Hepatocyte (in vitro differentiated cells): ENCODE data around the gene FBXW11. TPM values are rescaled to one million over a fixed set of nuclear protein-coding genes. Genes with fewer than 3 reads are reported as not detected.

Experiments
- DNase-seq: peaks from one replicate; pipeline ENCODE4 v3.0.0-alpha.2; 2016; ENCODE audit warnings: low spot score
- H2AFZ ChIP-seq: fragments of 200-600 bp; sonication (generic); 2 replicates; pipeline ENCODE4 v1.6.0; 2016; ENCODE audit warnings: antibody characterized with exemption, mild to moderate bottlenecking
- H3K27ac ChIP-seq: fragments of 200-600 bp; sonication (generic); 2 replicates; pipeline ENCODE4 v1.5.1; 2016; ENCODE audit warnings: mild to moderate bottlenecking
- H3K27me3 ChIP-seq: fragments of 200-600 bp; sonication (generic); 2 replicates; pipeline ENCODE4 v1.6.1; 2016
- H3K36me3 ChIP-seq: fragments of 200-600 bp; sonication (generic); replicated peaks from 2 replicates; pipeline ENCODE4 v1.5.1; 2016; ENCODE audit warnings: low read depth; ENCODE audit not compliant: insufficient read depth
- H3K4me1 ChIP-seq: fragments of 200-600 bp; sonication (generic); 2 replicates; pipeline ENCODE4 v1.5.1; 2016; ENCODE audit warnings: mild to moderate bottlenecking, moderate library complexity; ENCODE audit not compliant: insufficient read depth
- H3K4me2 ChIP-seq: fragments of 200-600 bp; sonication (generic); 2 replicates; pipeline ENCODE4 v1.6.0; 2016
- H3K4me3 ChIP-seq: fragments of 200-600 bp; sonication (generic); 2 replicates; pipeline ENCODE4 v1.5.1; 2016; ENCODE audit warnings: mild to moderate bottlenecking
- H3K79me2 ChIP-seq: fragments of 200-600 bp; sonication (generic); 2 replicates; pipeline ENCODE4 v1.6.0; 2017; ENCODE audit warnings: mild to moderate bottlenecking
- H3K9me2 ChIP-seq: fragments of 200-600 bp; sonication (generic); replicated peaks from 2 replicates; pipeline ENCODE4 v1.6.0; 2017; ENCODE audit warnings: mild to moderate bottlenecking; ENCODE audit not compliant: insufficient read depth
- H3K9me3 ChIP-seq: fragments of 200-600 bp; sonication (generic); 2 replicates; pipeline ENCODE4 v1.5.1; 2016; ENCODE audit warnings: low read depth, mild to moderate bottlenecking
- H4K20me1 ChIP-seq: fragments of 200-600 bp; sonication (generic); 2 replicates; pipeline ENCODE4 v1.6.0; 2016; ENCODE audit warnings: mild to moderate bottlenecking; ENCODE audit not compliant: insufficient read depth, poor library complexity, severe bottlenecking
- CTCF ChIP-seq: fragments of 200-600 bp; sonication (generic); IDR thresholded peaks from 2 replicates; pipeline ENCODE4 v1.5.1; 2016; ENCODE audit warnings: antibody characterized with exemption, mild to moderate bottlenecking; ENCODE audit not compliant: poor library complexity
- EZH2 ChIP-seq: fragments of 200-600 bp; sonication (generic); IDR thresholded peaks from 2 replicates; pipeline ENCODE4 v1.6.1; 2016; ENCODE audit warnings: antibody characterized with exemption, mild to moderate bottlenecking, borderline replicate concordance
- EZH2phosphoT487 ChIP-seq: fragments of 200-600 bp; sonication (generic); IDR thresholded peaks from one replicate; pipeline ENCODE4 v1.6.1; 2018; ENCODE audit warnings: antibody characterized with exemption, mild to moderate bottlenecking, low read depth, moderate library complexity; ENCODE audit not compliant: unreplicated experiment, severe bottlenecking
- WGBS: methylation state at CpG from one replicate; pipeline ENCODE4 v1.1.6; 2016; ENCODE audit warnings: low lambda C conversion rate; ENCODE audit errors: missing lambda C conversion rate; 5-methylcytosine and 5-hydroxymethylcytosine counted together
- polyA plus RNA-seq: library from polyadenylated mRNA; unstranded; fragments of >200 nt; fragmentation: Nextera tagmentation; extraction: Ambion mirVana; gene quantifications from 2 replicates; pipeline ENCODE4 v1.2.1, GENCODE V29; 2016
- total RNA-seq: library from RNA; depleted of rRNA; stranded (reverse); fragments of >200 nt; gene quantifications from 2 replicates; pipeline ENCODE4 v1.2.3, GENCODE V29; 2014

The FBXW11 gene
- total and polyA plus RNA-seq, 2 experiments from 2014 or later: 38.0 to 73.4 TPM

DNA sequence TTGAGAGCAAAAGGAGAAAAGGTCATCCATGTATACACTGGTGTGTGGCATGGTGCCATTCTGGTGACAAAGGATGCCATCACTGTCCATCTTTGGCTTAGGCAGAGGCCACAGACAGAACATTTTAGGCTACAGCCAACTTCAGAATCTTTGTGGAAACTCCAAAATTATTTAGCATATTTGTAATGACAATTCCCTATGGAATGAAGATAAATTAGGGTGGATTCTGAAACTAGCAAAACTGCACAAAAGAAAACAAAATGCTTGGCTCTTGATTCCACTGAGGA lies 92.5 kb downstream of the FBXW11 start:
- Histone ChIP-seq H4K20me1 (peaks cover 69% of the 10 kb centered on the region), H3K4me1 (no peaks in the 10 kb centered on the region), H3K9me3 (no peaks in the 10 kb centered on the region), H3K79me2 (peaks cover 81% of the 10 kb centered on the region), H3K4me2 (no peak overlapping the region), H3K27me3 (no peaks in the 10 kb centered on the region), H2AFZ (no peak overlapping the region), H3K9me2 (no peaks in the 10 kb centered on the region), H3K27ac (no peak overlapping the region), H3K36me3 (no peaks in the 10 kb centered on the region), H3K4me3 (no peak overlapping the region)
- no peak for DNase-seq
- no peak for TF ChIP-seq CTCF
- TF ChIP-seq EZH2: no peak
- no peak for TF ChIP-seq EZH2phosphoT487

GRCh38 chr5:171911152-171911551 lies 95.3 kb downstream of the FBXW11 start:
- Histone ChIP-seq H3K4me2 (no peak overlapping the region), H3K27ac (no peak overlapping the region), H3K27me3 (no peaks in the 10 kb centered on the region), H3K9me3 (no peaks in the 10 kb centered on the region), H3K4me3 (no peak overlapping the region), H3K36me3 (no peaks in the 10 kb centered on the region), H3K9me2 (no peaks in the 10 kb centered on the region), H4K20me1 (peaks cover 73% of the 10 kb centered on the region), H3K79me2 (peaks cover 67% of the 10 kb centered on the region), H3K4me1 (no peaks in the 10 kb centered on the region), H2AFZ (no peak overlapping the region)
- no peak for TF ChIP-seq EZH2phosphoT487
- no peak for TF ChIP-seq EZH2
- TF ChIP-seq CTCF: no peak
- 81% methylated on average over 2 of the region's 2 CpGs for WGBS
- no peak for DNase-seq

GRCh38 chr5:171908638-171909037 lies 97.8 kb downstream of the FBXW11 start:
- peaks cover 69% of the 10 kb centered on the region for H3K79me2 ChIP-seq
- H3K36me3 ChIP-seq: no peaks in the 10 kb centered on the region
- H2AFZ ChIP-seq: no peak overlapping the region
- no peak overlapping the region for H3K4me2 ChIP-seq
- H3K4me3 ChIP-seq: no peak overlapping the region
- WGBS: 61% methylated on average over 3 of the region's 3 CpGs
- no peaks in the 10 kb centered on the region for H3K4me1 ChIP-seq
- no peaks in the 10 kb centered on the region for H3K9me3 ChIP-seq
- H3K9me2 ChIP-seq: no peaks in the 10 kb centered on the region
- peaks cover 70% of the 10 kb centered on the region for H4K20me1 ChIP-seq
- H3K27me3 ChIP-seq: no peaks in the 10 kb centered on the region
- no peak for DNase-seq
- H3K27ac ChIP-seq: no peak overlapping the region
- TF ChIP-seq EZH2: no peak
- TF ChIP-seq EZH2phosphoT487: no peak
- TF ChIP-seq CTCF: no peak

DNA sequence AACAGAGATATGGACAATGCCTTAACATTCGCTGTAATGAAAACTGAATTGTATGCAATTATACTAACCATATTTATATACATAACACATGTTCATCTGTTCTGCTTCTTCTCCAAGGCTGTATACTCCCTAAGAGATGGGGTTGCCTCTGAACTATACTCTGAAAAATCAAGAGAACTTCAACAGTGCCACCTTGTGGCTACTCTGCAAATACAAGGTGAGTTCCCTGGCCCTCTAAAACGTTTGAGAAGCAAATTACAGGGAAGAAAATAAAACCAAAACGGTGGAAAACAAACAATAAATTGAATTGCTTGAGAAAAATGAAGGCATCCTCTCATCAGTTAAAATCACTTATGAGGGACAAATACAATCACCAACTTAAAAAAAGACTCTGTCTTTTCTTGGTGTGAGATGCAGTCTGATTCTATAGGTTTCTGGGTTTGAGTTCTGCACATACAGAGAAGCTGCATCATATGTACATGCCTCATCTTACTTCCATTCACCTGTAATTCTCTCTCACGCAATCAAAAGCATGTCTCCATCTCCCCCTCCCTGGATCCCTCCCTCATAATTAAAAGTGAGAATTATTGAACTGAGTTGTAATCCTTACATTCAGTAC lies 98.6 kb downstream of the FBXW11 start:
- TF ChIP-seq CTCF (peak; percentile 87), EZH2 (no peak)
- 28% methylated on average over 4 of the region's 4 CpGs for WGBS
- no peak overlapping the region for H3K4me2 ChIP-seq
- no peak overlapping the region for H2AFZ ChIP-seq
- H3K9me2 ChIP-seq: no peaks in the 10 kb centered on the region
- H3K27me3 ChIP-seq: no peaks in the 10 kb centered on the region
- no peak overlapping the region for H3K27ac ChIP-seq
- no peaks in the 10 kb centered on the region for H3K9me3 ChIP-seq
- H3K36me3 ChIP-seq: no peaks in the 10 kb centered on the region
- H3K4me3 ChIP-seq: no peak overlapping the region
- no peaks in the 10 kb centered on the region for H3K4me1 ChIP-seq
- peak; percentile 79 for DNase-seq
- peaks cover 77% of the 10 kb centered on the region for H3K79me2 ChIP-seq
- H4K20me1 ChIP-seq: peaks cover 77% of the 10 kb centered on the region
